DOHH2 (cell line): ENCODE measurements around the gene PAQR4.

ENCODE experiments used
- H3F3A ChIP-seq: fragments of 200-600 bp; sonication (generic), shearing (Covaris generic); 2 replicates; pipeline ENCODE4 v1.6.0; 2016; ENCODE audit warnings: antibody characterized with exemption, mild to moderate bottlenecking; ENCODE audit not compliant: control insufficient read depth, insufficient read depth
- H3K27ac ChIP-seq: fragments of 200-600 bp; sonication (generic); 2 replicates; pipeline ENCODE4 v1.5.1; 2014; ENCODE audit warnings: low read depth, mild to moderate bottlenecking, low read length, moderate library complexity
- H3K27me3 ChIP-seq: fragments of 200-600 bp; sonication (generic); 2 replicates; pipeline ENCODE4 v1.6.1; 2014; ENCODE audit warnings: mild to moderate bottlenecking, low read length, mixed read lengths; ENCODE audit not compliant: control insufficient read depth
- H3K36me3 ChIP-seq: fragments of 200-600 bp; sonication (generic); 2 replicates; pipeline ENCODE4 v1.6.1; 2014; ENCODE audit warnings: mild to moderate bottlenecking, low read length, moderate library complexity, mixed read lengths; ENCODE audit not compliant: control insufficient read depth
- H3K4me1 ChIP-seq: fragments of 200-600 bp; sonication (generic); 2 replicates; pipeline ENCODE4 v1.6.1; 2014; ENCODE audit warnings: mild to moderate bottlenecking, low read length, mixed read lengths; ENCODE audit not compliant: control insufficient read depth
- H3K4me2 ChIP-seq: fragments of 200-600 bp; sonication (generic); 2 replicates; pipeline ENCODE4 v1.6.0; 2014; ENCODE audit warnings: mild to moderate bottlenecking, low read length, moderate library complexity
- H3K4me3 ChIP-seq: fragments of 200-600 bp; sonication (generic); 2 replicates; pipeline ENCODE4 v1.5.1; 2014; ENCODE audit warnings: mild to moderate bottlenecking, low read length, mixed read lengths
- H3K79me2 ChIP-seq: fragments of 200-600 bp; sonication (generic); 2 replicates; pipeline ENCODE4 v1.6.1; 2014; ENCODE audit warnings: mild to moderate bottlenecking, low read length, mixed read lengths; ENCODE audit not compliant: control insufficient read depth
- H3K9me2 ChIP-seq: fragments of 200-600 bp; sonication (generic); replicated peaks from 2 replicates; pipeline ENCODE4 v1.6.1; 2014; ENCODE audit warnings: mild to moderate bottlenecking, low read length, mixed read lengths; ENCODE audit not compliant: control insufficient read depth
- H3K9me3 ChIP-seq: fragments of 200-600 bp; sonication (generic); 2 replicates; pipeline ENCODE4 v1.6.1; 2014; ENCODE audit warnings: antibody characterized with exemption, low read length, mixed read lengths; ENCODE audit not compliant: control insufficient read depth, insufficient read depth
- H4K20me1 ChIP-seq: fragments of 200-600 bp; sonication (generic); 2 replicates; pipeline ENCODE4 v1.6.0; 2014; ENCODE audit warnings: low read depth, mild to moderate bottlenecking, antibody characterized with exemption, low read length, moderate library complexity; ENCODE audit not compliant: control insufficient read depth, insufficient read depth
- CTCF ChIP-seq: fragments of 200-600 bp; sonication (generic); IDR thresholded peaks from one replicate; pipeline ENCODE4 v1.5.1; 2014; ENCODE audit warnings: antibody characterized with exemption, mild to moderate bottlenecking, low read depth, low read length; ENCODE audit not compliant: poor library complexity, severe bottlenecking
- EZH2phosphoT487 ChIP-seq: fragments of 200-600 bp; sonication (generic); IDR thresholded peaks from 2 replicates; pipeline ENCODE4 v1.6.1; 2017; ENCODE audit warnings: borderline replicate concordance, mild to moderate bottlenecking, antibody characterized with exemption, low read length, moderate library complexity, mixed read lengths

PAQR4 gene

GRCh38 chr16:2991566-2992261, 22.6 kb downstream of the PAQR4 start:
- Histone ChIP-seq H3K4me3 (no peak overlapping the region), H3K79me2 (no peaks in the 10 kb centered on the region), H3K4me2 (no peak overlapping the region), H3K36me3 (no peaks in the 10 kb centered on the region), H3K9me2 (no peaks in the 10 kb centered on the region), H3F3A (no peaks in the 10 kb centered on the region), H3K4me1 (no peaks in the 10 kb centered on the region), H3K27ac (no peak overlapping the region), H3K9me3 (no peaks in the 10 kb centered on the region), H4K20me1 (no peaks in the 10 kb centered on the region), H3K27me3 (peaks cover 35% of the 10 kb centered on the region; the same call in 1 of the 2 replicates)
- TF ChIP-seq EZH2phosphoT487 (no peak), CTCF (no peak)

- Histone ChIP-seq H3K9me2 (no peaks in the 10 kb centered on the region), H3F3A (no peaks in the 10 kb centered on the region), H4K20me1 (no peaks in the 10 kb centered on the region), H3K27ac (no peak overlapping the region), H3K9me3 (no peaks in the 10 kb centered on the region), H3K4me1 (no peaks in the 10 kb centered on the region), H3K79me2 (no peaks in the 10 kb centered on the region), H3K27me3 (peaks cover 39% of the 10 kb centered on the region), H3K36me3 (no peaks in the 10 kb centered on the region), H3K4me3 (no peak overlapping the region), H3K4me2 (no peak overlapping the region)
- no peak for TF ChIP-seq EZH2phosphoT487
- no peak for TF ChIP-seq CTCF
These were observed 23.4 kb downstream of the PAQR4 start for GRCh38 chr16:2992383-2993081.

- H3K79me2 ChIP-seq: no peaks in the 10 kb centered on the region
- H3F3A ChIP-seq: no peaks in the 10 kb centered on the region
- no peaks in the 10 kb centered on the region for H3K36me3 ChIP-seq
- peaks cover 36% of the 10 kb centered on the region for H3K27me3 ChIP-seq
- H3K4me3 ChIP-seq: no peak overlapping the region
- no peak overlapping the region for H3K27ac ChIP-seq
- no peaks in the 10 kb centered on the region for H3K4me1 ChIP-seq
- TF ChIP-seq CTCF (no peak), EZH2phosphoT487 (no peak)
- no peak overlapping the region for H3K4me2 ChIP-seq
- no peaks in the 10 kb centered on the region for H3K9me2 ChIP-seq
- H3K9me3 ChIP-seq: no peaks in the 10 kb centered on the region
- no peaks in the 10 kb centered on the region for H4K20me1 ChIP-seq
These were observed 27.1 kb downstream of the PAQR4 start for GRCh38 chr16:2996298-2996697.
